ENCODE data around the gene FOXL3.

FOXL3 gene

DNA sequence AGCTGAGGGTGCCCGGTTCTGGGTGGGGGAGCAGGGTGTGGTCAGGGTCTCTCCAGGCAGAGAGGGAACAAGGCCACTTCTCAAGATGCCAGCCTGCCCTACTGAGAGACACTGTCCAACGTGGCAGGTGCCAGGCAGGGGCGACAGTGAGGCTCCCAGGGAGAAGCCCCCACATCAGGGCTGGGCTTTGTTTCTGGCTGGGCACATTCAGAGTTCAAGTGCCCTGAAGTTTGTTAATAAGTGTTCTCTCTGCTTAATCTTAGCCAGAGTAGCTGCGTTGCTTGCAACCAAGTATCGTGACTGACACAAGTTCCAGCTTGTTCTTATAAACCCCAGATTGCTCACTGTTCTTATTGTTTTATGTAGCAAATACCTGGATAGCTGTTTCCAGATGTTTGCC, 21.8 kb downstream of the FOXL3 start:
- no peak overlapping the region for H3K4me3 ChIP-seq (ENCODE audit: low read length)
- DNase-seq (ENCODE audit: low read depth, low spot score): no peak

DNA sequence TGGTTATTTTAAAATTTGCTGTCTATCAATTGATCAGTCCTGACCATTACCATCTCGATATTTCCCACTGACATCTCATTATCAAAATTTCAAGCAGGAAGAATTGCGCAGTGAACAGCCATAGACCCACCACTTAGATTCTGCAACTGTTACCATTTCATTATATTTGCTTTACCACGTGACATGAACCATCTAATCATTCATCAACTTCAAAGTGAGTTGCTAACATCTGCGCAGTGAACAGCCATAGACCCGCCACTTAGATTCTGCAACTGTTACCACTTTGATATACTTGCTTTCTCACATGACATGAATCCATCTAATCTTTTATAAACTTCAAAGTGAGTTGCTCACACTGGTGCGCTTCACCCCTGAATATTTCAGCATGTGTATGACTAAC, 22.5 kb downstream of the FOXL3 start:
- H3K4me3 ChIP-seq (ENCODE audit: low read length): no peak overlapping the region
- DNase-seq (ENCODE audit: low read depth, low spot score): no peak

DNA sequence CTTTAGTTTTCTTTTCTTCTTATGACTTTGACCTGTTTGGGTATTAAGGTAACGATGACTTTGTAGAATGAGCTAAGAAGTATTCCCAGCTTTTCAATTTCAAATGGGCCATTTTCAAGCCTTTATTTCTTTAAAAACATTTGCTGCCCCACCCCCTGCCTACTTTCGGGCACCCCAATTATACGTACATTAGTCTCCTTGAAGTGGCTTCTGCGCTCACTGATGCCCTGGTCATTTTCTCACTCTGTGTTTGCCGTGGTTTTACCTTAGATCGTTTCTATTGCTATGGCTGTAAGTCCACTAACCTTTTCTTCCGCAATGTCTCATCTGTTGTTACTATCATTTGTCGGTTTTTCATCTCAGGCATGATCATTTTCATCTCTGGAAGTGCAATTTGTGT, 24.9 kb downstream of the FOXL3 start:
- H3K4me3 ChIP-seq (ENCODE audit: low read length): no peak overlapping the region

DNA sequence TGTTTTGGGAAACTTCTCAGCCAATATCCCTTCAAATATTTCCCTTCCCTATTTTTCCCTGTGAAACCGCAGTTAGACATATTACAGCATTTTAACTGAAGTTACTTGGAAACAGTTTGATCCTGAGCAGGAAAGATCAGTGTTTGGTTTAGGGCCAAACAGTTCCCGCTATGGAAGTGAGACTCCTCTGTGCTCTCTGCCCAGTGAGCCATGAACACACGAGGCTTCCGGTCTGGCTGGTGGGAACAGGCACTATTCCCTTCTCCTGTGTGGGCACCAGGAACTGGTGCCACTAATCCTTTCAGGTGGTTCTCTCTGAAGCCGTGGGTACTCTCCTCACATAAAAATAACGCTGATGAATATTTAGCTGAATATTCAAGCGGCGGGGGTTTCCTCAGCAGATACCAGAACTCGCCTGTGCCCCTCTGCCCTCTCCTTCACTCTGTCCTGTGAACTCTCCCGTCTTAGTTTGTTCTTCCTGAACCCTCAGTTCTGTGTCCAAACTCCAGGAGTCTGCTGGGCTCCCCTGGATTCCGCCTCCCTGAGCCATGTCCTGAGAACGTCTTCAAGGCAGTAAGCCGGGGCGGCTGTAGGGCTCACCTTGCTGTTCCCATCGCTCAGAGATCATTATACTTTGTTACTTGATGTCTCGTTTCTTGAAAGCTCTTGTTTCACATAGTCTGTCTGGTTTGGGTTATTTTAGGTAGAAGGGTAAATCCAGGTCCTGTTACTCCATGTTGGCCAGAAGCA, 25.7 kb downstream of the FOXL3 start:
- DNase-seq (ENCODE audit: low read depth, low spot score): no peak
- no peak overlapping the region for H3K4me3 ChIP-seq (ENCODE audit: low read length)

More for the DNA sequence above, 24.9 kb downstream of the FOXL3 start:
- DNase-seq (ENCODE audit: low read depth, low spot score): no peak

DNA sequence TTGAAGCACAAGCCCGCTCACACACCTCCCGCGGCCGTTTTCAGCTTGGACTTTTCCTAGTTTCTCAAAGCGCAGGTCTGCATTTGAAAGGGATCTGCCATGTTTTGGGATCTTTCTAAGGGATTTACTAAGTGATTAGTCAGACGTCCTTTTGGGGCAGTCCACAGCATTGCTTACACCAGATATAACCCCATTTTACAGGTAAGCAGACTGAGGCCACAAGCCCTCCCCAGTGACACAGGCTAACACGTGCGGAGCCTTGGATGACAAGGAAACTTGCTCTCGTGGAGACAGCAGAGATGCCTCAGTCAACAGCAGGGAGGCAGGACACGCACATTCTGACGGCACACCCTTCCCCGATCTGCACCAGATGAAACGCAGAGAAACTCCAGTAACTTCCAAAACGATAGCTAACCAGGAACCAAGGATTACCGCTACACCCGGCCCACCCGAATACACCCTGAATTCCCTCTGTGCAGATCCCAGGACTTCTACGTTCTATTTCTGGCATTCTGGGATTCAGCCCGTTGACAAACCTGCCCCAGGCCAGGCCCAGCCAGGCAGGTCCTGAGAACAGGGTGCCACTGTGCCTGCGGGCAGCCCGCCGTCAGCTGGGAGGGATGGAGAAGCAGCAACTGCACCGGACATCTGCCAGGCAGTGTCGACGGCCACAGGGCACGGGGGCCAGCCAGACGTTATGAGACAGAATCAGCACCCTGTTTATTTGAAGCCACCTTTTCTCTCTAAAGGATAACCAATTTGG, 27.9 kb downstream of the FOXL3 start:
- no peak overlapping the region for H3K4me3 ChIP-seq (ENCODE audit: low read length)
- no peak for DNase-seq (ENCODE audit: low read depth, low spot score)

DNA sequence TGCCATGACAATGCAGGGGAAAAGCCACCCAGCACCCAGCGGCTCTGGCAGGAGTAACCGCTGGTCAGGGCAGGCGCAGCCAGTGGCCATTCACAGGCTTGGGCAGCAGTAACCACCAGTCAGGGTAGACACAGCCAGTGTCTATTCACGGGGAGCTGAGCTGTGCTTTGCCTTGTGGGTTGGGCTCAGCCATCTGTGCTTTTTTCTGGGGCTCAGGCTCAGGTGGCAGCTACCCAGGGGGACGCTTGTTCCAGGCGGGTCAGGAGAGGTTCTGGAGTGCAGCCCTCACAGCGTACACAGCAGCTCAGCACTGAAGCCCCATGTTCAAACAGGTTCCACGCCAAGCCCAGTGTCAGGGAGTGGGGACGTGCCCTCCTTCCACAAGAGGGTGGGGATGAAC, 28.5 kb downstream of the FOXL3 start:
- no peak for DNase-seq (ENCODE audit: low read depth, low spot score)

DNA sequence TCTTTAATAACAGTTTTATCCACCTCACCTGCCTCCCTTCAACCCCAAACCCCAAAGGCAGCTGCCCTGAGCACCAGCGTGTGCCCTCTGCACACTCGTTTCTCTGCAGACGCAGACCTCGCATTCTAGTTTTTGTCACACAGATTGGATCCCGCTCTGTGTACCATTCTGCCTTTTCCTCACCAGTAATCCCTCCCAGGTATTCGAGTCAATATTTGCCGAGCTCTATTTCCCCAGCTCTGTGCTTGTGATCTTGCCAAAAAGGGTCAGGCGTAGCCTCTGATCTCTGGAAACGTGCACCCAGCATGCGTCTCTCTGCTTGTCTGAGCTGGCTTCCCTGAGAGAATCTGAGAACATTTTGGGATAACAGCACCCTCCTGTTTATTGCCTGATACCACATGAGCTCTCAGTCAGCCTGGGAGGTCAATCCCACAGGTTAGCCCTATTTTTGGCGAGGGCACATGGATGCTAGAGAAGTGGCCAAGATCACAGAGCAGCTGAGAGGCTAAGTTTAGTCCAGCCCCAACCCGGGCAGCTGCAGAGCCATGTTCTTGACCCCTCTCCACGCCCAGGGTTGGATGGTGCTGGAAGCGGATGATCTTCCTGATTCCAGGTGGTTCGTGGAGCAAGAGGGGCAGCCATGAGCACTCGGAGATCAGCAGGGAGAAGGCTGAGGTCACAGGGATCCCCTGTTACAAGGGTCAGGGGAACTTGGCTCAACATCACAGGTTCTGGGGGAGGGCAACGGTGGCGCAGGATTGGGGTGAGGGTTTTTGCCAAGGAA, 29.1 kb downstream of the FOXL3 start:
- H3K4me3 ChIP-seq (ENCODE audit: low read length): no peak overlapping the region

More for the DNA sequence above, 28.5 kb downstream of the FOXL3 start:
- H3K4me3 ChIP-seq (ENCODE audit: low read length): no peak overlapping the region

DNA sequence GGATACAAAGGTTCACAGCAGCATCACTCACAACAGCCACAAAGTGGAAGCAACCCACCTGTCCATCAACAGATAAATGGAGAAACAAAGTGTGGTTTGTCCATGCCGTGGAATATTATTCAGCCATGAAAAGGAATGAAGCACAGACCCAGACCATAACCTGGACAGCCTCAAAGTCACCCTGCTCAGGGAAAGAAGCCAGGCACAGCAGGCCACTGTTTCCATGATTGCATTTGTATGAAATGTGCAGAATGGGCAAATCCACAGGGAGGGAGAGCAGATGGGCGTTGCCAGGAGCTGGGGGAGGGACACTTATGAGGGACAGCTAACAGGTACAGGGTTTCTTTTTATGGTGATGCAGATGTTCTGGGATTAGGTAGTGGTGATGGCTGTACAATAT, 30.3 kb downstream of the FOXL3 start:
- H3K4me3 ChIP-seq (ENCODE audit: low read length): no peak overlapping the region
- DNase-seq (ENCODE audit: low read depth, low spot score): no peak

More for the DNA sequence above, 29.1 kb downstream of the FOXL3 start:
- no peak for DNase-seq (ENCODE audit: low read depth, low spot score)

DNA sequence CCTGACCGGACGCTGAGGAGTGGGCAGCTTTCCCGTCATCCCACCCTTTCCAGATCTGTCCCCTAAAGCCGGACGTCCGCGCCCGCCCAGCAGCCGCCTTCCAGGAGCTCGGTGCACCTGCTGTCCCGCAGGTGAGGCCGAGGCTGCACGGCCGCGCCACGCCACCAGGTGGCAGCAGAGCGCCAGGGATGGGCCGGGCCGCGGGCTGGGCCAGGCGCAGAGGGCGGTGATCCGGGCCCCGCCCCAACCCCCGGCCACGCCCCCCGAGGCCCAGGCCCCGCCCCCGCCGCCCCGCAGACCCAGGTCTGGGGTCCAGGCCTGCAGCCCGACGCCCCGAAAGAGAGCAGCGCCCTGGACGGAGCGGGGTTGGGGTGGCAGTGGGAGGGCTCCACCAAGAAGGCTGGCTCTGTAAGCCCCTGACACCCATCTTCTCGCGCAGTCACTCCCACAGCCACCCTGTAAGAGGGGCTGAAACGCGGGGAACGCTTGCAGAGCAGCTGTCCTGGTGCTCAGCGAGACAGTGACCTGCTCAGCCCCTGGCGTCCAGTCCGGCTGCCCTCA, 32.2 kb downstream of the FOXL3 start:
- no peak for DNase-seq (ENCODE audit: low read depth, low spot score)
- no peak overlapping the region for H3K4me3 ChIP-seq (ENCODE audit: low read length)

DNA sequence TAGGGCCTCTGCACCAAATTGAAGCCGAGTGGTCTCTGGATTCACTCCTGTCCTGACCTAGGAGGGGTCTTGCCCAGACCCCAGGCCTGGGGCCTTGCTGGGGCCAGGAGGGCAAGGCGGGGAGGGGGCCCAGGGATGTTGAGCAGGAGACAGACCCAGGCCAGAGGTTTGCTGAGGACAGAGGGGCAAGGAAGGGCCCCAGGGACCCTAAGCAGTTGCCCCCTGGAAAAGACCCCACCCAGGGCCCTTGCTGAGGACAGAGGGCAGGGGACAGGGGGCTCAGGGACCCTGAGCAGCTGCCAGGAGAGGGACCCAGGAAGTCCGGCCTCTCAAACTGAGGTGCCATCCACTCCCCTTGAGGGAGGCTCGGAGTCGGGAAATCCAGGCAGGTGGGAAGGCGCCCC, 32.7 kb downstream of the FOXL3 start:
- DNase-seq (ENCODE audit: low read depth, low spot score): peak; percentile 28
- H3K4me3 ChIP-seq (ENCODE audit: low read length): no peak overlapping the region

DNA sequence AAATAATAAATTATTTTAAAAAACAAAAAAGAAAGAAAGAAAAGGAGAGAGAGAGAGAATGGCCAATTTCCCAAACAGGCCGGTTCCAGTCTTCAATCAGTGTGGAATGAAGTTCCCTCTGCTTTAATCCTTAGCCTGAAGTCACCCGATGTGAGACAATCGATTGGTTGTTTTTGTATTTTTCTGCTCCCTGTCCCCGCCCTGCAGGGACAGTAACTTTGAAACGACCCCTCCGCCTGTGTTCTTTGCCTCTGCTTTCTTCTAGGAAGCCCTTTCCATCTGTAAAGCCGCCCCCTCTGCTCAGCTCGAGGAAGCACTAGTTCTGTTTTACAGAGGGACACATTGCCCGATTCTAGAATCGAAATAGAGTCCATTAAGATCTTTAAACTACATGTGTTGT, 33.4 kb downstream of the FOXL3 start:
- DNase-seq (ENCODE audit: low read depth, low spot score): no peak
- H3K4me3 ChIP-seq (ENCODE audit: low read length): no peak overlapping the region

DNA sequence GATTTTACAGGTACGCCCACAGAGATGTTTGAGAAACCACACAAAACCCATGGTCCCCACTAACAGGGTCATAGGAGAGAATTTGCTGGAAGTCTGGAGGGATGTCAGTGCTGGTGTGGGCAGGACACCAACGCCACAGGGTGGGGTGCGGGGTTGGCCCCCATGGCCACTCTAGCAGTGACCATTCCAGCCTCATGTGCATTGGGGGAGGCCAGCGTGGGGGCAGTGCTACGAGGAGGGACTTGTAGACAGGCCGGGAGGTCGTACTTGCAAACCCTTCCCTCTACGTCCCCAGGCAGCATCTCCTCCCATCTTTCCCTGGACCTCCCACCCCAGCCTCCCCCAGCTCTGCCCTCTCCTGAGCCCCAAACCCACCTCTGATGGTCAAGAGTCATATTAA, 34.0 kb downstream of the FOXL3 start:
- no peak for DNase-seq (ENCODE audit: low read depth, low spot score)
- no peak overlapping the region for H3K4me3 ChIP-seq (ENCODE audit: low read length)

DNA sequence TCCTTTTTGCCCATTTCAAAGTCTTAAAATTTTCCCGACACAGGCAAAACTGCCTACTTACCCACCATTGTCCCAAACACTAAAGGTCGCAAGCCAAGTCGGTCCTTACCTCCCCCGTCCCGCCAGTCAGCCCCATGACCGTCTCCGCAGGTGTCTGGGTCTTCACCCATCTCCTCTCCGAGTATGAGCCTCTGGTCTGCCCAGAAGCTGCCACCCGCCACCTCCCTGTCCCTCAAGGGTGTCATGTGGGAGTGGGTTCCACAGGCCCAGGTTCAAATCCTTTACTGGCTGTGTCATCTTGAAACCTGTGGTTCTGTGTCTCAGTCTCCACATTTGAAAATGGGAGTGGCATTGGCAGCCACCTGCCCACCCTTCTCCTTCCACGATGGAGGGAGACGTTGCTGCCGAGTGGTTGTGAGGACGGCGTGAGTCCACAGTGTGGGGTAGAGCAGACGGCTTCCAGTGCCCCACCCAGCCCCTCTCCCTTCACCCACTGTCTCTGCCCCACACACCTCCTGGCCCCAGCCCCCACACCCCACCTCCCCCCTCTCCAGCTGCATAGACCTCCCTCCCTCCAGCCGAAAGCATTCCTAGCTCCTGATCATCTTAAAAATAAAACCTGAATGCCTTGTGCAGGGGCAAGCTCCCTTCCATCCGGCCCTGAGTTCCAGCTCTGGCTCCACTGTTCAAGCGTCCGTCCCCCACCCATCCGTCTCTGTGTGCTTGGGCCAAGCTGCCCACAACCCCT, 35.3 kb downstream of the FOXL3 start:
- no peak overlapping the region for H3K4me3 ChIP-seq (ENCODE audit: low read length)
- no peak for DNase-seq (ENCODE audit: low read depth, low spot score)

DNA sequence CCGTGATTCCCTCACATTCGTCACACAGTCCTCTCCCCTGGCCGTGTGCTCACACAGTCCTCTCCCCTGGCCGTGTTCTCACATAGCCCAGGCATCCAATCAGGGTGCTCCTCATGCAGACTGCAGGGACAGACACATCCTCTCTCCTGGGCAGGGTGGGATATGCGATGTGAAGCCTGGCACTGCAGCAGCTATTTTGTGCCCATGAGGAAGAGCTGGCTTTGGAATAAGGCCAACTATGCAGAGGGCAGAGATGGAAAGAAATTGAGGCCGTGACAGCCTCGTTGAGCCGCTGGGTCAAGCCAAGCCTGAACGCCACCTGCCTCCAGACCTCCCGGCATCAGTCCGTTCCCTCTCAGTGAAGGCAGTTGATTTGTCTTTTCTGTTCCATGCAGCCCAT, 35.8 kb downstream of the FOXL3 start:
- no peak overlapping the region for H3K4me3 ChIP-seq (ENCODE audit: low read length)
- DNase-seq (ENCODE audit: low read depth, low spot score): no peak

DNA sequence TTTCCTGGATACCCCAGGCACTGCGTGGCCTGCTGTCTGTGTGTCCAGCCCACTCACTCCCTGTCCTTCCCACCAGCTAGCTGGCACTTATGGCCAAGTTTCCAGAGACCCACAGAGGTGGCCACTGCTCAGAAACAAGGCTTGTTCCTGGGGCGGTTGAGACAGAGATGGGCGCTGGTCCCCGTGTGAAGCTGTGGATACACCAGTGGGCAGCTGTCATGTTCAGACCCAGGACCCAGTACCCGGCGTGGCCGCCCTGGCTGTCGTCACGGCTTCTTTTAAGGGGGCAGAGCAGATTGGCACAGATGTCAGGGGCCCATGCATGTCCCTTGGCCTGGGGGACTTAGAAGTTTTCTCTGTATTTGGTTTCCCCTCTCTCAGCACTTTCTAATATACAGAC, 36.3 kb downstream of the FOXL3 start:
- H3K4me3 ChIP-seq (ENCODE audit: low read length): no peak overlapping the region
- DNase-seq (ENCODE audit: low read depth, low spot score): no peak

DNA sequence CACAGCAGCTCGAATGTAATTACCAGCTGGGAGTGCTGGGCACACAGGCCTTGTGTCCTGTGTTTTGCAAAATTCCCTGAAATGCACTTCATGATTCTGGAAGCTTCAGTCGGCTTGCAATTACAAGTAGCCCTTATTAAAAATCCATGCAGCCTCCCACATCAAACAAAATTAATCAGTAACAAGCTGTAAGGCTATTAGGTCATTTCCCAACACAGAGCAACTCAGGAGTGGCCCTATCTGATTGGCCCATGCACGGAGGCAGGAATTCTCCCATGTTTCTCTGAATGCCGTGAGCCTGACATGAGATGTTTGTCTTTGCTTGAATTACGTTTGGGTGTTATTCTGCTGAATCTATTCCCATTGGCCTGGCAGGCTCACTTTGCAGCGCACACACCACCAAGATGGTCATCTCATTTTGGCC, 36.9 kb downstream of the FOXL3 start:
- no peak for DNase-seq (ENCODE audit: low read depth, low spot score)

DNA sequence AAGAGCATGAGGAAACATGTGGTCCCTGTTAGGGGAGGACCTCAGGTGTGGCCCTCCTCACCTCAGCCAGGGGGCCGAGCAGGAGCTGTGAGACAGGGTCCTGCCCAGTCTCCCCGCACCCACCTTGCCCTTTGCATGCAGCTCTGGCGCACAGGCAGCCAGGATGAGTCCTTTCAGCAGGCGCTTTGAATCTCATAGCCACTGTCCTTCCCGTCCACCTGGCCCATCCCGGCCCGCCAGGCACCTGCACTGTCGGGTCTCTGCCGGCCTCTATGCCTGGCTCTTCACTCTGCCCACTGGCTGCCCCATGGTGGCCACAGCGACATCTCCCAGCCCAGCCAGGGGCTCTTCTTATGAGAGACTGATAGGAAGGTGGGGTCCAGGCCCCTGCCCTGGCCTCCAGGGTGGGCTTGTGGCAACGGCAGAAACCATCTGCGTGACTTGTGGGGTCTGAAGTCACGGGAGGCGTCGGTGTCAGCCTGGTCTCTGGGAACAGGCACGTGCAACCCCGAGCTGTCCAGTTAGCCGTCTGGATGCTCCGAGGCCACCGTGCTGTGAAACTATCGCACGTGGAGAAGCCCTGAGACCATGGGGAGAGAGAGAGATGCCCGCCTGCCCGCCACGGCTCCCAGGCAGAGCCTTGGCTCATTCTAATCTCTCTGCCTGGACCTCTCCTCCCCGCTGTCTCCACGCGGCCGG, 37.4 kb downstream of the FOXL3 start:
- DNase-seq (ENCODE audit: low read depth, low spot score): no peak
- H3K4me3 ChIP-seq (ENCODE audit: low read length): no peak overlapping the region

More for the DNA sequence above, 36.9 kb downstream of the FOXL3 start:
- no peak overlapping the region for H3K4me3 ChIP-seq (ENCODE audit: low read length)

DNA sequence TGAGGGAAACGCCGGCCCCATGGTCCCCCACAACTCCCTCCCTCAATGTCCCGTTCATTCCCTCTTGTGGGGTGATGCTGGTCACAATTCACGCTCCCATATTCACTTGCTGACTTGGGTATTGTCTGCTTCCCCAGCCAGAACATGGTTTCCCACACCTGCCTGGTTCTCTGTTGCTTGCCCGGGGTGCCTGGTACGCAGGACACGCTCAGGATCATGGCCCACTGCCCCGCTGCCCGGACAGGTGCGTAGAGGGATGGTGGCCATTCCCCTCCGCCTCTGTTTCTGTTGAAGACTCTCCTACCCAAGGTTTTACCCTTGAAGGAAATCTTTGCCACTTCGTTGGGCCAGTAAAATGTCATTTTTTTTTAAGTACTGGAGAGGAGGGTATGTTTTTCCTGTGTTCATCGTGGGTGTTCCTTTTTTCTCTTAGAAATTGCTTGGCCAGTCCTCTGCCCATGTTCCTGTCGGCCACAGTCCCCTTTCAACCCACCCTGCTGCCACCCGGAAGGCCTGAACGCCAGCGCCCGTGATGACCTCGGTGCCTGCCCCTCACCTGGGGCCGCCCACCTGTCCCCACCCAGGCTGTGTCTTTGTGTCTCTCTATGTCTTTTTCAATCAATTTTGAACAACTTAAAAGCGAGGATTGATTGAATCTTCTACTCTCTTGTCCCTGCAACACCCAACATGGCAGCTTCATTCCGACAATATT, 38.2 kb downstream of the FOXL3 start:
- no peak for DNase-seq (ENCODE audit: low read depth, low spot score)

More for the DNA sequence above, 38.2 kb downstream of the FOXL3 start:
- H3K4me3 ChIP-seq (ENCODE audit: low read length): no peak overlapping the region

Measured in Jurkat, Clone E6-1 (cell line).